ENCODE measurements around the gene TNIP2. TPM values are rescaled to one million over a fixed set of nuclear protein-coding genes. Genes with fewer than 3 reads are reported as not detected.

Gene TNIP2
- total RNA-seq, 4 donors from 2014 or later, result 37.9 to 42.5 (median 40.3) TPM

DNA sequence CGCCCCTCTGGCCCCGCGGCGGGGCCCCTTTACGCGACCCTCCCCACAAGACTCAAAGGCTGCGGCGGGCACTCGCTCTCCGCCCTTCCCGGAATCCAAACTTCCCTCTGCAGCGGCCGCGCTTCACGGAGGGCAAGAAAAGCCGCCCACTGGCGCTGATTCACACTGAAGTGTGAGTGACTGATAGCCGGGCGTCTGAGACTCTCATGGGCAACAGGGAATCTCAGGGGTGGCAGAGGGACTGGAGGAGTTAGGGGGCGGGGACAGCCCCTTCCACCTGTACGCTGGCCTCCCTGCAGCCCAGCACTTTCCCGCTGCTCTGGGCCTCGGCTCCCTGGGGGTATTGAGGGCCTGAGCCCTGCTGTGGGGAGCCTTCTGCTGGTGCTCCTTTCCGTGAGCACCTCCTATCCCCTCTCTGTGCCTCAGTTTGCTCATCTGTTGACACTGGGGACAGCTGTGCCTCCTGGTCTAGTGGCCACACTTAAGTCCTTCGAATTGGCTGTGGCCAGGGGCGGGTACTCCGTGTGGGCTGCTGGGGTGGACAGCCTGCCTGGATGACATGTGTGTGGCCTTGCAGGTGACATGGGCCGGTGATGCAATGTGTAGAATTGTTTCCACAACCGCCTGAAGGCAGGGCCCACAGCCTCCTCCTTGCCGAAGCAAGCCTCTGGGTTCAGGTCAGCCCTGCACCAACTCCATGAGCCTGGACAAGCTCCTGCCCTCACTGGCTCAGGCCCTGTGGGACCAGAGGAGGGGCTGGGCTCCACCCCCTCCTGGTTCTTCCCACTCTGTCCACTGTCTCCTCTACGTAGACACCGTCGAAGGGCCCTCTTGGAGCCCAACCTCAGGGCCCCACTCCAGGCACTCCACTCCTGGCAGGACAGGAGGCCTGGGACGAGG, 37.7 kb upstream of the TNIP2 start:
- TF ChIP-seq, protein P1, sequence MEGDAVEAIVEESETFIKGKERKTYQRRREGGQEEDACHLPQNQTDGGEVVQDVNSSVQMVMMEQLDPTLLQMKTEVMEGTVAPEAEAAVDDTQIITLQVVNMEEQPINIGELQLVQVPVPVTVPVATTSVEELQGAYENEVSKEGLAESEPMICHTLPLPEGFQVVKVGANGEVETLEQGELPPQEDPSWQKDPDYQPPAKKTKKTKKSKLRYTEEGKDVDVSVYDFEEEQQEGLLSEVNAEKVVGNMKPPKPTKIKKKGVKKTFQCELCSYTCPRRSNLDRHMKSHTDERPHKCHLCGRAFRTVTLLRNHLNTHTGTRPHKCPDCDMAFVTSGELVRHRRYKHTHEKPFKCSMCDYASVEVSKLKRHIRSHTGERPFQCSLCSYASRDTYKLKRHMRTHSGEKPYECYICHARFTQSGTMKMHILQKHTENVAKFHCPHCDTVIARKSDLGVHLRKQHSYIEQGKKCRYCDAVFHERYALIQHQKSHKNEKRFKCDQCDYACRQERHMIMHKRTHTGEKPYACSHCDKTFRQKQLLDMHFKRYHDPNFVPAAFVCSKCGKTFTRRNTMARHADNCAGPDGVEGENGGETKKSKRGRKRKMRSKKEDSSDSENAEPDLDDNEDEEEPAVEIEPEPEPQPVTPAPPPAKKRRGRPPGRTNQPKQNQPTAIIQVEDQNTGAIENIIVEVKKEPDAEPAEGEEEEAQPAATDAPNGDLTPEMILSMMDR (IDR thresholded peaks at IDR 0.05), result no peak
- no peak for TF ChIP-seq POLR2A (IDR thresholded peaks at IDR 0.05)
- 7 to 8% methylated on average over 30 to 33 of the region's 34 CpGs for WGBS, 2 donors
- peak; percentile 40 to 90 for DNase-seq (ENCODE audit: low spot score in 2 of 2)
- H3K4me3 ChIP-seq (ENCODE audit: low read depth, poor library complexity, severe bottlenecking), result peak overlapping the region; percentile 54
- intact Hi-C loops (cut with DNase I; ENCODE audit: low total_unique reads), result no loop called here

DNA sequence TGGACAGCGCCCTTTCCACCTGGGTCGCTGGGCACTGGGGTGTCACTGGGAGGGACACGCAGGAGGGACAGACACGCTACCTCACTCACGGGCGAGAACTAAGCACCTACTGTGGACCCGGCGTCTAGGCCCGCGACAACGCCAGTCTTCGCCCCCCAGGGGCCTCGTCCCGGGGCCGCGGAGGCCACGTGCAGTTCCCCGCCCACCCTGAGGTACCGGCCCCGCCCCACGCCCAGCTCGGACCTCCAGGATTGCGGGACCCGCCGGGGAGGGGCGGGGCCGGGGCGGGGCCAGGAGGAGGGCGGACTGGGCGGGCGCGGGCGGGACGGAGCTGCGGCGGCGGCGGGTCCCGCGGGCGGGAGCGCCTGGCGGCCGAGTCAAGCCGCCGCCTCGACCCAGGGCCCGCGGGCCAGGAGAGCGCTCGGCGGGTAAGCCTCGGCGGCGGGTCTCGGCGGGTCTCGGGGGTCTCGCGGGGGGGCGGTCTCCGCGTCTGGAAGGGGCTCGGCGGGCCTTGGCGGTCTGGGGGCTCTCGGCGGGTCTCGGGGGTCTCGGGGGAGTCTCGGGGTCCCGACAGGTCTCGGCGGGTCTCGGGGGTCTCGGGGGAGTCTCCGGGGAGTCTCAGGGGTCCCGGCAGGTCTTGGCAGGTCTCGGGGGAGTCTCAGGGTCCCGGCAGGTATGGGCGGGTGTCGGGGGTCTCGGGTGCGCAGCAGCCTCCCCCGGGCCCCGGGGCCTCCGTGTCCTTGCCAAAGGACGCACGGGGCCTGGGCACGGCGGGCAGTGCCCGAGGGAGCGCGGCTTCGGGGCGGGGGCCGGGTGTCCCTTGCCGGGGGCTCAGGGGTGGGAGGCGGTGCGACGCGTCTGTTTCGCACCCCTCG, 36.8 kb upstream of the TNIP2 start, which contains the start of gene SH3BP2:
Gene SH3BP2, plus strand, starts transcription at position 375 of the 875 bp plus-strand sequence. CDS start 27,533 bp downstream, outside the sequence.
- TF ChIP-seq POLR2A (IDR thresholded peaks at IDR 0.05), result no peak
- TF ChIP-seq, protein P1 (IDR thresholded peaks at IDR 0.05), result no peak
- H3K4me3 ChIP-seq (ENCODE audit: low read depth, poor library complexity, severe bottlenecking), result peak within 1 kb of the TSS; percentile 54
- DNase-seq (ENCODE audit: low spot score in 2 of 2), result peak; percentile 68 to 95
- 1 to 15% methylated on average over 12 to 33 of the region's 104 CpGs for whole genome bisulfite sequencing, 2 donors
- intact Hi-C loops (cut with DNase I; ENCODE audit: low total_unique reads), result no loop called here

DNA sequence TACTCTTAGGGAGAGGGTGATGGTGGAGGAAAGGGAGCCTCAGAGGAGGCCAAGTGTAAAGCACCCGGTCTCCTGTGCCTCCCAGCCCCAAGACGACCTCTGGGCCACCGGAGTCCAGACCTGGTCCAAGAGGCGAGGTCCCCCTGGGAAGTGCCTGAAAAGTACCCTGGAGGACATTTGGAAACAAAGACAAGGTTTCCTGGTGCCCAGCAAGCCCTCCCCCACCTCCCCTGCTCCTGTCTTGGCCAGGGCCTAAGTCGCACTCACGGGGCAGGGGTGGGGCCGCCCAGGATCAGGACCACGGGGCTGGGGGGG, 36.2 kb upstream of the TNIP2 start:
- intact Hi-C loops (cut with DNase I; ENCODE audit: low total_unique reads), result no loop called here
- no peak for DNase-seq (ENCODE audit: low spot score in 2 of 2)
- H3K4me3 ChIP-seq (ENCODE audit: low read depth, poor library complexity, severe bottlenecking), result no peak overlapping the region
- WGBS, 2 donors, result 71 to 98% methylated on average over 4 to 7 of the region's 8 CpGs
- TF ChIP-seq POLR2A (IDR thresholded peaks at IDR 0.05), result no peak
- TF ChIP-seq, protein P1 (IDR thresholded peaks at IDR 0.05), result no peak

DNA sequence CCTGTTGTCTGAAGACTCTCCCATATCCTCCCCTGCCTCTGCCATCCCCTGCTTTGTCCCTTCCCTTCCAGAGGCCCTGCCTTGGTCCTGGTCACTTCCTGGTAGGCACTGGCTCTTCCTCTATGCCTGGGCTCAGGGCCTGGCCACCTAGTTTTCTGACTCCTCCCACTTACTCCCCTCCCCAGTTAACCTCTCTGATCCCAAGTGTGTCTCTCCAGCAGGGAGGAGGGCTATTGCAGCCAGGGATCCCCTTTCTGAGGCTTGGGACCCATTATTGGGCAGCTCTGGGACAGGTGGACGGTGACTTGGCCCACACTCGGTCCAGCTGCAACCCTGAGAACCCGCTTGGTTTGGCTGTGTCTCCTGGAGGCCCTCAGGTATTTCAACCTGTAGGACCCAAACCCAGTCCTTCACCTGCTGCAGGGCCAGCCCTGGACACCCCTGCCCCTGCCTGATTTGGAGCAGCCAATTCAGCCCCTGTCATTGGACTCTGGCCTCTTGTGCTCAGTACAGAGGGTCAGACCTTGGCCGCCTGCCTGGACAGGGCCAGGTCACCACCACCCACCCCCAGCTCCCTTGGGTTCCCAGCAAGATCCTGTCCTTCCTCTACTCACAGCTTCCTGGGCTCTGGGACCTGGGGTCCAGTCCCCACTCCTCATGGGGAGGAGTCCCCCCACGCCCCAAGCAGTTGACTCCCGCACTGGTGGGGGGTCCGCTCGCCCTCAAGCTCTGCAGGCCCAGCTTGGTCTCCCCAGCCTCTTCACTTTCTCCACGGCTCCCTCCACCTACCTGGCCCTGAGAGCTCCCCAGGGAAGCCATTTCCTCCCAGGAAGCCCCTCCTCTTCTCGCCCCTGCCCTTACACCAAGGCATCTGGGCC, 35.6 kb upstream of the TNIP2 start:
- no peak overlapping the region for H3K4me3 ChIP-seq (ENCODE audit: low read depth, poor library complexity, severe bottlenecking)
- TF ChIP-seq POLR2A (IDR thresholded peaks at IDR 0.05), result no peak
- TF ChIP-seq, protein P1 (IDR thresholded peaks at IDR 0.05), result no peak
- 95 to 96% methylated on average over 10 of the region's 10 CpGs for WGBS, 2 donors
- DNase-seq (ENCODE audit: low spot score in 2 of 2), result peak; percentile 18 to 89
- intact Hi-C loops (cut with DNase I; ENCODE audit: low total_unique reads), result no loop called here

All from lower leg skin (tissue), 4 donors.